HG02943 (cell line): ENCODE results near the gene SLC9A3.
"Not testable (repeated sequence)": the region's sequence is repeated elsewhere in the genome, so short reads cannot be mapped to it uniquely, and the experiment has no call there.

ENCODE experiments used
- ATAC-seq: cut with Tn5 transposase; IDR thresholded peaks from one replicate; pipeline ENCODE4 v1.9.1; 2021; ENCODE audit warnings: mild to moderate bottlenecking, low read depth, moderate library complexity; ENCODE audit not compliant: unreplicated experiment

The SLC9A3 gene

DNA sequence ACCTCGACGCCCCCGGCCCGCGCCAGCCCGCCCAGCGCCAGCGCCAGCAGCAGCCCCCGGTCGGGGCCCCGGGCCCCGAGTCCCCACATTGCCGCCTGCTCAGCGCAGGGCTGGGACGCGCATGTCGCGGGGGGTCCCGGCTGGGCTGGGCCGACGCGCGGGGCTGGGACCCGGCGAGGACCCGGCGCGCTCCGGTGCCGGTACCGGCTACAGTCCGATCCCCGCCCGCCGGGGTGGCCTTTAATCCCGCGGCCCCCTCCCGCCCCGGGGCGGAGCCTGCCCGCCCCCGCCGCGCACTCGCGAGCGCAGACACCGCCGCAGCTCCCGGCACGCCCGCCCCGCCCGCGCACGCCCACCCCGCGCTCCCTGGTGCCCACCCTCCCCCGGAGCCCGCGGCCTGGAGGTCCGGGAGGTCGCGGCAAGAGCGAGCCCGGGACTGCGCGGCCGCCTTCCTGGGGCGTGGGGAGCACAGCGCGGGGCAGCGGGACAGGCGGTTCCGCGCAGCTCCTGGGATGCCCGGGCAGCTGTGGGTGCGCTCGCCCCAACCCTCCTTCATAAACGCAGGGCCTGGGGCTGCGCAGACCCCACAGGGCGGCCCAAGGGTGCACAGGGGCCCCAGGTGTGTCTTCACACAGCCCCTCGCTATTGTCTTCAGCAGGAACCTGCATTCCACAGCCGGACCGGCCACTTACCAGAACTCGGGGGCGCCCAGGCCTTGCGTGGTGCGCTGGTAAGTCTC is at the start of gene SLC9A3:
Gene SLC9A3 (minus strand): TSS at position 216 of the 739 bp plus-strand sequence.
- no peak for ATAC-seq

DNA sequence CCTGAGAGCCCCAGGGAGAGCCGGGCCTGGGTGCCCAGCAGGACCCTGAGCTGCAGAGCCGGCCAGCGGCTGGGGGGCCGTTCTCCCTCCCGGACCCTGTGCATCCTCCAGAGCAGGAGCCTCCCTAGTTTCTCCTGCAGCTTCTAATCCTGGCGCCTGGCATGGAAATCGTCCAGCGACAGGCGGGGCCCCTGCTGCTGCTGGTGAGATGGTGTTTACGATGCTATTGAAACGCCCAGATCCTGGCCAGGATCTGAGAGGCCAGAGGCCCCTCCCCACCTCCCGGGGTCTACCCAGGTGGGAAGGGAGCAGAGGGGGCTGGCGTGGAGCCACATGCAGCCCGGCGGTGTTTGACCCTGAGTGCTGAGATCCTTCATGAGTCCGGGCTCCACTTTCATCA is 49.7 kb upstream of the SLC9A3 start:
- ATAC-seq, result no peak

DNA sequence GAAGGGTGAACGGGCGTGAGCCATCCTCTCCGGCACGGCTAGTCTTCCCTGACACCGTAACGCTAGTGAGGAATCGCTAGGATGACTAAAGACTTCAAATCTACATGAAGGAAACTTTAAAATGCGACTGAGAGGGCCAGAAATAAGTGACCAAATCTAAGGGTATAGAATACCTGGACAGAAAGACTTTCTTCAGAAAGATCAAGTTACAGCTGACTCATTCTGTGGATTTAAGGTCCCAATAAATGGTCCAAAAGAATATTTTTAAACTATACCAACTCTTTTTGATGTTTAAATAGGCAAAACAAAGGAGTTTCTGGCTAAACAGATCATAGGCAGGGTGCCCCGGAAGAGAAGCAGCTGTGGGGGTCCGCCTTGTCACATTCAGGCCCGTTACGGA is 49.0 kb upstream of the SLC9A3 start:
- ATAC-seq, result no peak

DNA sequence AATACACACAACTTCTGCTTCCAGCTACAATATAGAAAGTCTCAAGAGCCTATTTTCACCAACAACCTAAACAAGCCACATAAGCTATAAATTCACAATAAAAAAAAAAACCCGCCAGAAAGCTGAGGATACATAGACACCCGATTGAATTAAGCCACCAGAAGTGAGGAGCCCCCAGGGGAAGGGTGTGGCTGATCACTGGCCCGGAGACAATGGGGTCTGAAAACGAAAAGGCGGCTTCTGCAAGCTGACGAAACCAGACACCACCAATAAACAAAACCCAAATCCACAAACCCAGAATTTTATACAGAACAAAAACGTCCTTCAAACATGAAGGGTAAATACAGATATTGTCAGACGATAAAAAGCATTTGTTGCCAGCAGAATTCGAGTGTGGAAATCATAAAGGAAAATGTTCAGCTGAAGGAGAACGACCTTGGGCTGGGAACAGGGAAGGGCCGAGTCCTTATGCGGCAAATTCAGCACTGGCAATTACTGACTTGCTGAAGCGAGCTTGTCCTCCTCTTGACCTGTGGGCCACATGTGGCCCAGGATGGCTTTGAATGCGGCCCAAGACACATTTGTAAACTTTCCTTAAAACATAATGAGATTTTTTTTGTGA is 48.3 kb upstream of the SLC9A3 start:
- no peak for ATAC-seq

DNA sequence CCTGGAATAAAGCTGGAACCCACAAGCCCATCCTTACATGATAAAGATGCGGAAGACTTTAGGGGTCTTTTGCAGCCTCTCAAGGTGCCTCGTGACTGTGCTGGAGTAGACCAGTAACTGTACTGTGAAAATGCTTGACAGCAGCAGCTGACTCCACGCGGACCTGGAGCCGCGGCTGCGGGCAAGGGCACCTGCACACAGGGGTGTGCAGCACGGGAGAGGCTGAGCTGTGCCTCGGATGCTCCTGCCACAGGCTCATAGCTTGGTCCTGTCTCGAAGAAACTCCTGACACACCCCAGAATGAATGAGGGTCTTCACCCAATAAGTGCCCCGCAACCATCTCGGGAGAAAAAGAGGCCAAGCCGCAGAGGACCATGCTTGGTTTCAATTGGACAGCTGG is 47.5 kb upstream of the SLC9A3 start:
- no peak for ATAC-seq

DNA sequence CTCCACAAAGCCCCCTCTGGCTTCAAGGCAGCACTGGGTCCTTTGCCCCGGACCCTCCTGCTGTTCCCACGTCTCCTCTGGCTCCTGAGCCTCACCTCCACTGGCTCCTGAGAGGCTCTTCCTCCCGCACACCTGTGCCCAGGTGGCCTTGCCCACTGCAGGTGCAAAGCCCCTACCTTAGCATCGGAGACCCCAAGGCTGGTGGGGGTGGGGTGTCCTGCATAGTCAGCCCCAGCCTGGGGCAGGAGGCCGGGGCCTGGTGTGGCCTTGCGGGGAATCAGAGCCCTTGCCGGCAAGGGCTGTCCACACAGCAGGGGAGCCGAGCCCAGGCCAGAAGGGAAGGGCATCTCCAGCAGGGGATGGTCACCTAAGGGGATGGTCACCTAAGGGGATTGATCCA is 46.6 kb upstream of the SLC9A3 start:
- ATAC-seq, result no peak

DNA sequence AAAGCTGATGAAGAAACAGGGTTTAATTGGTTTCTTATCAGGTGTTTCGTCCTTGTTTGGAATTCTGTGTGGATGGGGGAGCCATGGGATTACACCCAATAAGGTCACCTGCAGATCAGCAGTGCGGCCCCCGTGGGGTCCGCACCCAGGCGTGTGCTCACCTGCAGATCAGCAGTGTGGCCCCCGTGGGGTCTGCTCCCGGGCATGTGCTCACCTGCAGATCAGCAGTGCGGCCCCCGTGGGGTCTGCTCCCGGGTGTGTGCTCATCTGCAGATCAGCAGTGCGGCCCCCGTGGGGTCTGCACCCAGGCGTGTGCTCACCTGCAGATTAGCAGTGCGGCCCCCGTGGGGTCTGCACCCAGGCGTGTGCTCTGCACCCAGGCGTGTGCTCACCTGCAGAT is 46.2 kb upstream of the SLC9A3 start:
- ATAC-seq, result no peak

DNA sequence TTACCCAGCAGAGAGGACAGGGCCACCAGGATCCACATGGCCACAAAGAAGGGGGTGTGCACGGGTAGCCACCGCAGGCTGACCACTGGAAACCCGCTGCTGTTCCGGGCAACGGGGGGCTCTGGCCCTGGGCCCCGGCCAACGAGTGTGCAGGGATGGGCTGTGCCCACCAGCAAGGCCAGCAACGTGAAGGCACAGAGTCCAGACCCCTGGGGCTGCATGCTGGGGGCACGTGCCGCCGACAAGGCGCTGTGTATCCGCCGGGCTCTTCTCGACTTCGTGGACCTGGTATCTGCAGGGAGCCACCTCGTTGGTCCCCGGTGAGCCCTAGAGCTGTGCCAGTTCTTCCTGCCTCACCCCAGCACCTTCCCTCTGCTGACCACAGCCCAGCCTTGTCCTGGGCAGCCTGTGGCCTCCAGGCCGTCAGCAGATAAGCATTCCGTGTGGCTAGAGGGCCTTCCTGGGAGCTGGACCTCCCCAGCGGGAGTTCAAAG is 45.7 kb upstream of the SLC9A3 start:
- ATAC-seq, result no peak

DNA sequence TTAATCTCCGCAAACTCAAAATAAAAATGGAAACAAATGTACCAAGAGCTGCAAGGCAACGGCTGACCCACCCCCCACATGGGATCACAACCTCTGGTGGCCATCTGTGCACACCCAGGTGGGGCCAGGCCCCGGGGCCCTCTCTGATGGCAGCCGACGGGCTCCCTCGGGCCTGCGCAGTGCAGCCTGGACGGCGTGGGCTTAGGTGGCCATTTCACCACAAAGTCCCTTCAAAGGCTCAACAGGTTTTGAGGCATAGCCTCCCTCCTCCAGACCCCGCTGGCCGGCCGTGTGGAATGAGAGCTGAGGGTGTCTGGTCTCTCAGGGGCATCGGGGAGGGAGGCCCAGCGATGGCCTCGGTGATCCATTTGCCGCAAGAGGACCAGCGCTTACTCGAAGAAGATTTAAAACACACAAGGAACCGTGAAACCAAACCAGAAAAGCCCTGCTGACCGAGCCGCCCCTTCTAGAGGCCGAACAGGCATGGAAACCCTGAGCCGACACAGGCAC is 45.2 kb upstream of the SLC9A3 start:
- ATAC-seq, result no peak

DNA sequence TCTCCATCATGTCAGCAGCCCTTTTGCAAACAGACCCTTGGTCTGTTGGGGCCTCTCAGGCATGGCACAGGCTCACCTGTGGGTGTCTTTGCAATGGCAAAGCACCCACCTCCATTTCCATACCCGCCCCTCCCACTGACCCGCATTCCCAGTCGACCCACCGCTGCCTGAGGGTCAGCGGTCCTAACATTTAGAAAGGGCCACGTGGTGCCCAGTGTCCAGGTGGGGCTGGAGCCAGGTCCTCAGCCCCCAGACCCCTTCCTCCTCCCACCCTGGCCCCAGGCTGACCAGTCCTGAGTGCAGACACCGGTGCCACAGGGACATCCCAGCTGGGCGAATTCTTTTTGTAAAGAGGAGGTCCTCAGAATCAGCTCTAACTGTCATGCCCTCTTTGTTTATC is 44.6 kb upstream of the SLC9A3 start:
- ATAC-seq, result no peak

DNA sequence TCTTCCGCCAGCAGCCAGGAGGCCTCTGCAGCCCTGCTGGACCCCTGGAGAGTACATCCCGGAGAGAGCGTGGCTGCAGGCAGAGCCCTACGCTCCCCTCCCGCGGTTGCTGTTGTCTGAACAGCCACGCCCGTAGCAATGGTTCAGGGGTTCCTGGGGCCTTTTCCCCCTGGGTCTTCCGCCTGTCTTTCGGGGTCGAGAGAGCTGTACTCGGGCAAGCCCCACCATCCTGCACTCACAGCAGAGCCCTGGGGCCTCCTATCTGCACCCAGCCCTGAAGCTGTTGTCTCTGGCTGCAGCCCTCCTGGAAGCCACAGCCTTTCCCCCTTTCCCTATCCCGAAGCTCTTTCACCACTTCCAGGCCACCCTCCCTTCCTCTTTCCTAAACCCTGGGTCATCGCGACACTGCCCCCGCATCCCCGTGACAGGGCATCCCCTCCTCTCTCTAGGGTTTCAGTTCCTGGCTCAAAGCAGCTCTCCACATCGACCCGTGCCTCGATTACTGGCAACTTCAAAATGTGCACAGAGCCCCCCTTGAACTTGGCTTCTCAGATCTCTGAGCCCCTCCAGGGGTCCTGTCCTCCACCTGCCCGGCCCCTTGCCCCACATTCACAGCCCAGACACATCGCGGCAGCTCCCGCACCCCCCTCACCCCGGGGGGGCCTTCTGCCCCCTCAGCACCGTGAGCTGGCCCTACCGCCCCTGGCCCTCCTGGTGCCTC is 44.0 kb upstream of the SLC9A3 start:
- no peak for ATAC-seq

DNA sequence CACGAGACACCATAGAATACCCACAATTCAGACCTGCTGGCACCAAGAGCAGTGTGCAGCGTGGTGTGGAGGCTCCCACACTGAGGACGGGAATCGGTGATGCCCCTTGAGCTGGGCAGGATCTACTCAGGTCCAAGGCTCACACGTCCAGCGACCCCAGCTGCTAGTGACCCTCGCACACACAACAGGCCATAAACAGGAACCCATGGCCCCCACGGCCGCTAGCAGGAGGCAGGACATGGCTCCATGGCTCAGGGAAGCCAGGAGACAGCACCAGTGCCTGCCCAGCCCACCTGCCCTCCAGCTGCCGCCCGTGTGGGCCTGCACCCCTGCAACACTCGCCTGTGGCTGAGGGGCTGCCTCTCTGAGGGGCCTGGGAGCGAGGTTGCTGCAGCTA is 43.4 kb upstream of the SLC9A3 start:
- ATAC-seq, result no peak

DNA sequence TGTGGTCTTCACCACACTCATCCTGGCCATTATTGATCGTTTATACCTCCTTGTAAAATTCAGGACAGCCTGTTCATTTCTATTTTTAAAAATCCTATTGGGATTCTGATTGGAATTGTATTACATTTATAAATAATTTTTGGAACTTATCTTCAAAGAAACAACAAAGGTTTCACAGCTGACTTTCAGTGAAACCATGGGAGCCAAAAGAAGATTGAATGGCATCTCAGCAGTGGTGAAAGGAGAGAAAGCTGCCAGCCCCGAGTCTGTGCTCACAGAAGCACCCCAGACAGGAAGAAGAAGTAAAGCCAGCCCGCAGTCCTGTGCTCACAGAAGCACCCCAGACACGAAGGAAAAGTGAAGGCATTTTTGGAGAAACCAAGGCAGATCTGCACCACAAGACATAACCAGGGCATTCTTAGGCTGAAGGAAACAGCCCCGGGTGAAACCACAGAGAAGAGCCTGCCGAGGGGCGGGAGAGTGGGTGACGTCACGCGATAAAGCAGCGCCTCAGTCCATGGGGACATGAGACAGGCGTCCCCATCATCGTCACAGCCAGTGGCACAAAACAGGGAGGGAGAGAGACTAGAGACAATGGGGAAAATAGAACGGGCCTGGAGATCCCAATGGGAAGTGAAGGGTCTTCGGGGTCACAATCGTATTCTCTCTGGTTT is 42.5 kb upstream of the SLC9A3 start:
- ATAC-seq, result no peak

DNA sequence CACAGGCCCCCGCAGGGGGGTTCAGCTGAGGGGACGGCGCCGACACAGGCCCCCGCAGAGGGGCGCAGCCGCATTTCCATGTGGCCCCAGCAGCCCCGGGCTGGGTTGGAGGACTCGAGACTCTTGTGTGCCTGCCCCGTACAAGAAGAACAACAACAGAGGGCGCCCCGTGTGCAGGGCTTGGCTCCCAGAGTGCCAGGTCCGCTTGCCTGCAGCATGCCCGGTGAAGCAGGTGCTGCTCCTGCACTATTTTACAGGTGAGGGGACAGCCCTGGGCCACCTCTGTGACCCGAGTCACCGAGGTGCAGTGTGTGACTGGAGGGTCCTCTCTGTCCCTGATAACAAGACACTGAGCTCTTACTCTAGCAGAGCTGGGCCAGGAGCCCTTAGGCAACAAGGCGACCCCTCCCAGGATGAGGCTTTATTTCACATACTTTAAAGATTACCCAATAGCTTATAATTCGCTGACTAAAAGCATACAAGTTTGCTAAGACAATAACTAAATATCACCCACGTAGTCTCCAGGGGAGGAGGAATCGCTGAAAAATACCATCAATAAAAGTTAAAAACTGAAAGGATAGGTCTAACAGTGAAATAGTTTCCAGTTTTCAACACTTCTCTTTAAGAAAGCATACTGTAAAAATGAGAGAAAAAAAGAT is 41.7 kb upstream of the SLC9A3 start:
- ATAC-seq, result no peak

DNA sequence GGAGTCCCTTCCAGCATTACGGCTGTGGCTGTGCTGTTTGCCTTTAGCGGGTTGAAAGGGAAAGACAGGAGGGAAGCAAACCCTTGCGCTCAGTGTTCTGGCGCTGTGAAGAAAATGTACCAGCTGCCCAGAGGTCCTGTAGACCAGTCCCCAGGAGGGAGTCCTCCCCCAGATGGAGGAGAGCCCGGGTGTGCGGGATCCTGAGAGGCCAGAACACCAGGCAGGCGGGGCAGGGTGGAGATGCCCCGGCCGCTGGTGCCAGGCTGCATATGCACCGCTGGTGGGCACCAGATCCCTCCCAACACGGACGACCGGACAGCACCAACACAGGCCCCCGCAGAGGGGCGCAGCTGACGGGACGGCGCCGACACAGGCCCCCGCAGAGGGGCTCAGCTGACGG is 37.2 kb upstream of the SLC9A3 start:
- ATAC-seq, result no peak

DNA sequence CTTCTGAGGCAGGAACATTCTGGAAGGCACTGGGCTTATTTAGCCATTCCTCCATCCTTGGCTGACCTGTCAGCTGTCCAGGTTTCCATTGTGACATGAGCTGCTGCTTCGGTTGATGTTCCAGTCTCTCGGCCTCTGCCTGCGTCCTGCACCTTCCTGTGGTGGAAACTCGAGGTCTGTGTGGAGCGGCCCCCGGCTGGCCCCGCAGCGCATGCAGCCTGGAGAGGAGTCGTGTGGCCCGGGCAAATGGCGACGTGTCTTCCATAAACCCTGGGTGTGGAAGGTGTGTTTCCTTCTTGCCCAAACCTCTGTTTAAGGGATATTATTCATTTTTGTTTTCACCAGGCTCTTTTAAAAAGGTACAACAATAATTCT is 36.5 kb upstream of the SLC9A3 start:
- ATAC-seq, result no peak

DNA sequence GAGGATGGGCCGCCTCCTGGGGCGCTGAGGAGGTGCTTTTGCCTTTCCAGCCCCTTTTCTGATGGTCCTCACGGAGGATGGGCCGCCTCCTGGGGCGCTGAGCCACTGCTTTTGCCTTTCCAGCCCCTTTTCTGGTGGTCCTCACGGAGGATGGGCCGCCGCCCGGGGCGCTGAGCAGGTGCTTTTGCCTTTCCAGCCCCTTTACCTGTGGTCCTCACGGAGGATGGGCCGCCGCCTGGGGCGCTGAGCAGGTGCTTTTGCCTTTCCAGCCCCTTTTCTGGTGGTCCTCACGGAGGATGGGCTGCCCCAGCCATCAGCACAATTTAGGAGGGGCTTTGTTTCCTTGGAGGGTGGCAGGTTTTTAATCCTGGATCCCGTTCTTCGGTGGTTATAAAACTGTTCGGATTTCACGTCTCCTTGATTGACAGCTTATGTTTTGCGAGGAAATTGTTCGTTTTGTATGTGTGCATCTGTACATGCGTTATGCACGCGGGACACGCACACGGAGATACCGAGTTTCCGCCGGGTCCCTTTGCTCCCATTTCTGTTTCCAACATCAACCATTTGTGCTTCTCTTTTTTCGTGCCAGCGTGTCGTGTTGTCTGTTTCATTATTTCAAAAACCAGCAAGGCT is 34.7 kb upstream of the SLC9A3 start:
- ATAC-seq, result no peak

DNA sequence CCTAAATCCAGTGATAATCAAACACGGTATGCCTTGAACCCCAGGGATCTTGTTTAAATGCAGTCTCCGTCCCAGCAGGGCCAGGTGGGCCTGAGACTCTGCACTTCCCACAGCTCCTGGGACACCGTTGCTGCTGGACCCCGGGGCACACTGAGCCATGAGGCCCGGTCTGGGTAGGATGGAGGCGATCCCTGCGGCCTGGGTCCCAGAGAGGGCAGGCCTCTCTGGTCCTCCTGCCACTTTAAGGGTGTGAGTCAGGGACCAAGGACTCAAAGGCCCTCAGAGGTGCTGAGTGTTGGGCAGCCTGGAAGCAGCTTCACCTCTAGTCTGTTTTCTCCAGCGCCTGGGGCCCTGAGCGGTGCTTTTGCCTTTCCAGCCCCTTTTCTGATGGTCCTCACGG is 34.1 kb upstream of the SLC9A3 start:
- no peak for ATAC-seq

DNA sequence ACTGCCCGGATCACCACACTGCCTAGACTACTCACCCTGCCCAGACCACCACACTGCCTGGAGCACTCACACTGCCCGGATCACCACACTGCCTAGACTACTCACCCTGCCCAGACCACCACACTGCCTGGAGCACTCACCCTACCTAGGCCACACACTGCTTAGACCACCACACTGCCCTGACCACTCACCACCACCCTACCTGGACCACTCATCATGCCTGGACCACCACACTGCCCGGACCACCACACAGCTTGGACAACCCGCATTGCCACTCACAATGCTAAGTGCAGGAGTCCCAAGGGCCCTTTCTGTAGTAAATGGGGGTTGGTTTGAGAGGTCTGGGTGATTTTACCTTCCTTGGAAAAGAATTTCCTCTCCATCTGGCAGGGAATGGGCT is 33.7 kb upstream of the SLC9A3 start:
- ATAC-seq, result not testable (repeated sequence)

DNA sequence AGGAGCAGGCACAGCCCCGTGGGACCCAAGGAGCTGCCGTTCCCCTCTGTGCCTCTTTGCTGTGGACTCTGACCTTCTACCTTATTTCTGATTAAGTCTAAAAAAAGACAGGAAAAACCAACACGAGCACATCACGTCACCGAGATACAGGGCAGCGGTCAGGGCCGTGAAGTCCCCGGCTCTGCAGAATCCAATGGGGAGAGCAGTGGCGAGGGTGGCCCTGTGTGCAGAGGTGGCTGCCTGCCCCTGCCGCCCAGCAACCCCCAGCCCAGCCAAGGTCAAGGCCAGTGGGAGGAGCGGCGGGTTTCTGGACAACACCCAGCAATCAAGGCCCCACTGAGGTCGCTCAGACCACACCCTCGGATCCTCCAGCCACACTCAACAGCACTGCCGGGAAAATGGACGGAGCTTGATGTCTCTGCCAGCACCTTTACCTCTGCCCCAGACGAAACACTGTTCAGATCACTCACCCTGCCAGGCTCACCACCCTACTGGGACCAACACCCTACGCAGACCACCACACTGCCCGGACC is 32.7 kb upstream of the SLC9A3 start:
- no peak for ATAC-seq
